AG04450 (cell line): ENCODE data around the gene GALC. TPM values are rescaled to one million over a fixed set of nuclear protein-coding genes. Genes with fewer than 3 reads are reported as not detected.
"Not testable (repeated sequence)": the region's sequence is repeated elsewhere in the genome, so short reads cannot be mapped to it uniquely, and the experiment has no call there.

ENCODE experiments used
- CTCF ChIA-PET: fragments of 300-600, 350-600 bp; formaldehyde crosslinking; extraction: SDS; loops from one replicate; lab custom pipeline; 2022; ENCODE audit warnings: antibody characterized with exemption, inconsistent platforms; lab: Charles Lee
- POLR2A ChIA-PET: fragments of 350-600 bp; formaldehyde crosslinking; extraction: SDS; loops from one replicate; lab custom pipeline; 2021; ENCODE audit warnings: antibody characterized with exemption, inconsistent platforms; lab: Yijun Ruan, JAX
- DNase-seq: peaks from one replicate; pipeline ENCODE4 v3.0.0-alpha.2; 2011; ENCODE audit warnings: low read depth, low spot score
- H3K27ac ChIP-seq: one replicate; pipeline ENCODE4 v1.5.1; 2012; ENCODE audit warnings: low read depth, low read length, control low read depth
- H3K27me3 ChIP-seq: one replicate; pipeline ENCODE4 v1.6.0; 2012; ENCODE audit warnings: low read length; ENCODE audit not compliant: control insufficient read depth, insufficient read depth
- H3K4me3 ChIP-seq: 2 replicates; pipeline ENCODE4 v1.5.1; 2011; ENCODE audit warnings: mild to moderate bottlenecking, low read depth, low read length, control low read depth
- H3K9me3 ChIP-seq: 2 replicates; pipeline ENCODE4 v1.5.1; 2012; ENCODE audit warnings: low read length; ENCODE audit not compliant: control insufficient read depth, insufficient read depth
- CTCF ChIP-seq: IDR thresholded peaks from 2 replicates; pipeline ENCODE4 v1.5.1; 2011; ENCODE audit warnings: low read depth, low read length, control low read depth, inconsistent platforms
- polyA plus RNA-seq: library from polyadenylated mRNA; depleted of rRNA; stranded (reverse); fragments of >200 nt; gene quantifications from 2 replicates; pipeline ENCODE4 v1.2.3, GENCODE V29; 2011

Gene GALC
- polyA plus RNA-seq, 1 experiment: 18.2 TPM

- DNase-seq: no peak
- no peak overlapping the region for H3K27ac ChIP-seq
- no peak for TF ChIP-seq CTCF
- POLR2A ChIA-PET: no interaction called here
- CTCF ChIA-PET: no interaction called here
- H3K27me3 ChIP-seq: no peaks in the 10 kb centered on the region
- H3K9me3 ChIP-seq: no peaks in the 10 kb centered on the region
- H3K4me3 ChIP-seq: no peak overlapping the region
These were observed 36.5 kb upstream of the GALC start for GRCh38 chr14:88029500-88029899.

GRCh38 chr14:88026890-88027289 is 33.9 kb upstream of the GALC start:
- no peaks in the 10 kb centered on the region for H3K27me3 ChIP-seq
- DNase-seq: no peak
- no peaks in the 10 kb centered on the region for H3K9me3 ChIP-seq
- no peak overlapping the region for H3K4me3 ChIP-seq
- POLR2A ChIA-PET: no interaction called here
- no peak for TF ChIP-seq CTCF
- CTCF ChIA-PET: no interaction called here
- no peak overlapping the region for H3K27ac ChIP-seq

- DNase-seq: no peak
- no peak for TF ChIP-seq CTCF
- Histone ChIP-seq H3K27me3 (no peaks in the 10 kb centered on the region), H3K4me3 (no peak overlapping the region), H3K9me3 (no peaks in the 10 kb centered on the region), H3K27ac (no peak overlapping the region)
- ChIA-PET CTCF (no interaction called here), POLR2A (no interaction called here)
These were observed 32.3 kb upstream of the GALC start for GRCh38 chr14:88025313-88025712.

- CTCF ChIA-PET, POLR2A ChIA-PET, DNase-seq, H3K4me3 ChIP-seq, H3K27me3 ChIP-seq, H3K9me3 ChIP-seq, H3K27ac ChIP-seq: not testable (repeated sequence)
These were observed 31.5 kb upstream of the GALC start for GRCh38 chr14:88024252-88025086.

GRCh38 chr14:88023658-88024187 is 30.7 kb upstream of the GALC start:
- CTCF ChIA-PET: no interaction called here
- Histone ChIP-seq H3K27me3 (no peaks in the 10 kb centered on the region), H3K27ac (no peak overlapping the region), H3K4me3 (no peak overlapping the region), H3K9me3 (no peaks in the 10 kb centered on the region)
- POLR2A ChIA-PET: no interaction called here
- no peak for DNase-seq
- TF ChIP-seq CTCF: no peak
